Measurements from ENCODE around the gene KLHL30.

DNA sequence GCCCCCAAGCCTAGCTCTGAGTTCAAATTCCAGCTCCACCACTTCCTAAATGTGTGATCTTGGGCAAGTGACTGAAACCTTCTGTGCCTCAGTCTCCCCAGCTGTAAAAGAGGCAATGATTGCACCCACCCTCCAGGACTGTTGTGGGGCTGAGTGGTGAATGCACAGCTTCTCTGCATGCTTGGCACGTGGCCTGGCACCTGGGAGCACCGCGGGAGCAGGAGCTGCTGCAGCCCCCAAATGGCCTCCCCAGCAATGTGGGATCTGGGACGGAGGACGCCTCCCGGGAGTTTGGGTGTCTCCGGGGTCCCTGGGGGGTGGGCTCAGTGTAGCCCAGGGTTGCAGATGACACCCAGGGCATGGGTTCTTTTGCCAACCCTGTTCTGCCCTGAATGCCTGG is 1.6 kb downstream of the KLHL30 start:
- TF ChIP-seq, protein P1, sequence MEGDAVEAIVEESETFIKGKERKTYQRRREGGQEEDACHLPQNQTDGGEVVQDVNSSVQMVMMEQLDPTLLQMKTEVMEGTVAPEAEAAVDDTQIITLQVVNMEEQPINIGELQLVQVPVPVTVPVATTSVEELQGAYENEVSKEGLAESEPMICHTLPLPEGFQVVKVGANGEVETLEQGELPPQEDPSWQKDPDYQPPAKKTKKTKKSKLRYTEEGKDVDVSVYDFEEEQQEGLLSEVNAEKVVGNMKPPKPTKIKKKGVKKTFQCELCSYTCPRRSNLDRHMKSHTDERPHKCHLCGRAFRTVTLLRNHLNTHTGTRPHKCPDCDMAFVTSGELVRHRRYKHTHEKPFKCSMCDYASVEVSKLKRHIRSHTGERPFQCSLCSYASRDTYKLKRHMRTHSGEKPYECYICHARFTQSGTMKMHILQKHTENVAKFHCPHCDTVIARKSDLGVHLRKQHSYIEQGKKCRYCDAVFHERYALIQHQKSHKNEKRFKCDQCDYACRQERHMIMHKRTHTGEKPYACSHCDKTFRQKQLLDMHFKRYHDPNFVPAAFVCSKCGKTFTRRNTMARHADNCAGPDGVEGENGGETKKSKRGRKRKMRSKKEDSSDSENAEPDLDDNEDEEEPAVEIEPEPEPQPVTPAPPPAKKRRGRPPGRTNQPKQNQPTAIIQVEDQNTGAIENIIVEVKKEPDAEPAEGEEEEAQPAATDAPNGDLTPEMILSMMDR (conservative IDR thresholded peaks at IDR 0.05 in 1 of 2, IDR thresholded peaks at IDR 0.05 in 1 of 2; ENCODE audit: low read depth in 1 of 2, low read length in 2 of 2) = no peak
- no peak for TF ChIP-seq EZH2 (IDR thresholded peaks at IDR 0.05; ENCODE audit: low read length, missing control alignments)
